Upper lobe of left lung (tissue), 4 donors: Measurements from ENCODE around the gene SIGLEC1.

ENCODE experiments used
- CTCF ChIP-seq, 6 experiments: fragments of 450-650 bp in 4 of 6; fragments of 200-600 bp in 2 of 6; sonication (generic) in 2 of 6; IDR thresholded peaks; one replicate each; pipeline ENCODE4 v1.5.1; 2016 to 2019; ENCODE audit warnings: antibody characterized with exemption in 6 of 6
- EP300 ChIP-seq, 4 donors: sonication (generic); formaldehyde crosslinking; IDR thresholded peaks; one replicate each; pipeline ENCODE4 v1.5.1; 2017; ENCODE audit warnings: antibody characterized with exemption in 4 of 4, control low read depth in 2 of 4
- POLR2A ChIP-seq, 4 donors: fragments of 450-650 bp; IDR thresholded peaks; one replicate each; pipeline ENCODE4 v1.5.1; 2016 to 2017; ENCODE audit warnings: antibody characterized with exemption in 4 of 4, mild to moderate bottlenecking in 2 of 4
- POLR2AphosphoS5 ChIP-seq, 2 donors: sonication (generic); formaldehyde crosslinking; IDR thresholded peaks; one replicate each; pipeline ENCODE4 v1.5.1; 2017; ENCODE audit warnings: antibody characterized with exemption in 2 of 2

- no peak for TF ChIP-seq POLR2A (IDR thresholded peaks at IDR 0.05)
- TF ChIP-seq CTCF (IDR thresholded peaks at IDR 0.05): no peak
- no peak for TF ChIP-seq POLR2AphosphoS5 (IDR thresholded peaks at IDR 0.05)
- TF ChIP-seq EP300 (IDR thresholded peaks at IDR 0.05): no peak
Measured at GRCh38 chr20:3689978-3690377, 22.4 kb downstream of the SIGLEC1 start.
